Upper lobe of right lung (tissue), 1 donor: ENCODE data around the gene INO80B. TPM values are rescaled to one million over a fixed set of nuclear protein-coding genes. Genes with fewer than 3 reads are reported as not detected.

ENCODE experiments used
- ATAC-seq: fragments of 200-7000 bp; cut with Tn5 transposase; one replicate; pipeline ENCODE4 v1.9.1; 2020; ENCODE audit warnings: mild to moderate bottlenecking, moderate library complexity
- DNase-seq: peaks from one replicate; pipeline ENCODE4 v3.0.0-alpha.2; 2020
- H3K27ac ChIP-seq: fragments of 200-600 bp; one replicate; pipeline ENCODE4 v1.8.0; 2022
- H3K27me3 ChIP-seq: fragments of 200-600 bp; one replicate; pipeline ENCODE4 v1.8.0; 2022; ENCODE audit warnings: mild to moderate bottlenecking
- H3K36me3 ChIP-seq: fragments of 200-600 bp; one replicate; pipeline ENCODE4 v1.8.0; 2022
- H3K4me1 ChIP-seq: fragments of 200-600 bp; one replicate; pipeline ENCODE4 v1.8.0; 2022
- H3K4me3 ChIP-seq: fragments of 200-600 bp; one replicate; pipeline ENCODE4 v1.8.0; 2022; ENCODE audit warnings: mild to moderate bottlenecking
- H3K9me3 ChIP-seq: fragments of 200-600 bp; one replicate; pipeline ENCODE4 v1.8.0; 2022
- intact Hi-C: fragments of 100-400 bp; cut with DNase I; formaldehyde crosslinking; loops from one replicate; pipeline ENCODE4 v1.11.0; 2022
- total RNA-seq: library from RNA; stranded (reverse); fragmentation: NEBNext Ultra II Directional; extraction: Animal tissue kit (Norgen Biotek cat#: 25700); gene quantifications from one replicate; pipeline ENCODE4 v1.2.1, GENCODE V29; 2021
- TF ChIP-seq, protein P1 (sequence below): fragments of 200-600 bp; IDR thresholded peaks from one replicate; pipeline ENCODE4 v1.8.0; 2022; ENCODE audit warnings: antibody characterized with exemption
- donor health status: DM: no; HTN: yes; CAD: no; lungs with severe emphysema.

INO80B gene
- total RNA-seq, 1 donor from 2014 or later: 30.2 TPM

GRCh38 chr2:74448771-74449170 is 6.1 kb upstream of the INO80B start:
- H3K27me3 ChIP-seq: no peaks in the 10 kb centered on the region
- no peak overlapping the region for H3K4me3 ChIP-seq
- no peak for DNase-seq
- no peak overlapping the region for H3K27ac ChIP-seq
- intact Hi-C loops: no loop called here
- ATAC-seq: no peak
- no peaks in the 10 kb centered on the region for H3K4me1 ChIP-seq
- no peaks in the 10 kb centered on the region for H3K36me3 ChIP-seq
- TF ChIP-seq, protein P1, sequence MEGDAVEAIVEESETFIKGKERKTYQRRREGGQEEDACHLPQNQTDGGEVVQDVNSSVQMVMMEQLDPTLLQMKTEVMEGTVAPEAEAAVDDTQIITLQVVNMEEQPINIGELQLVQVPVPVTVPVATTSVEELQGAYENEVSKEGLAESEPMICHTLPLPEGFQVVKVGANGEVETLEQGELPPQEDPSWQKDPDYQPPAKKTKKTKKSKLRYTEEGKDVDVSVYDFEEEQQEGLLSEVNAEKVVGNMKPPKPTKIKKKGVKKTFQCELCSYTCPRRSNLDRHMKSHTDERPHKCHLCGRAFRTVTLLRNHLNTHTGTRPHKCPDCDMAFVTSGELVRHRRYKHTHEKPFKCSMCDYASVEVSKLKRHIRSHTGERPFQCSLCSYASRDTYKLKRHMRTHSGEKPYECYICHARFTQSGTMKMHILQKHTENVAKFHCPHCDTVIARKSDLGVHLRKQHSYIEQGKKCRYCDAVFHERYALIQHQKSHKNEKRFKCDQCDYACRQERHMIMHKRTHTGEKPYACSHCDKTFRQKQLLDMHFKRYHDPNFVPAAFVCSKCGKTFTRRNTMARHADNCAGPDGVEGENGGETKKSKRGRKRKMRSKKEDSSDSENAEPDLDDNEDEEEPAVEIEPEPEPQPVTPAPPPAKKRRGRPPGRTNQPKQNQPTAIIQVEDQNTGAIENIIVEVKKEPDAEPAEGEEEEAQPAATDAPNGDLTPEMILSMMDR: no peak
- H3K9me3 ChIP-seq: no peaks in the 10 kb centered on the region

- TF ChIP-seq, protein P1: no peak
- Histone ChIP-seq H3K9me3 (no peaks in the 10 kb centered on the region), H3K36me3 (no peaks in the 10 kb centered on the region), H3K4me3 (no peak overlapping the region), H3K27me3 (no peaks in the 10 kb centered on the region), H3K4me1 (peaks cover 8% of the 10 kb centered on the region), H3K27ac (no peak overlapping the region)
- intact Hi-C loops: no loop called here
- DNase-seq (no peak), ATAC-seq (no peak)
These were observed 4.2 kb upstream of the INO80B start for GRCh38 chr2:74450570-74451190.

DNA sequence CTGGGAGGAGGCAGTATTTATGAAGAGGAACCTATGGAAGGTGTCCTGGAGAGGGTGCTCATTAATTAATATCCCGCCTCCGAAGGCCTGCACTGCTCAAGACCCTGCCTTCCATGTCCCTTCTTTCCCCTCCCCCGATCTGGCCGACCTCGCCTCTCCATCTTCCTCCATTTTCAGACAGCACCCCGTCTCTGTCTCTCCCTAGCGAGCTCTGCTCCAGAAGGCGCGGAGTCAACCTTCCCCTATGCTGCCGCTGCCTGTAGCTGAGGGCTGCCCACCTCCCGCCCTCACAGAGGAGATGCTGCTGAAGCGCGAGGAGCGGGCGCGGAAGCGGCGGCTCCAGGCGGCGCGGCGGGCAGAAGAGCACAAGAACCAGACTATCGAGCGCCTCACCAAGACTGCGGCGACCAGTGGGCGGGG is 2.3 kb downstream of the INO80B start:
- no peak for DNase-seq
- TF ChIP-seq, protein P1: no peak
- ATAC-seq: no peak
- Histone ChIP-seq H3K27ac (peak overlapping the region; percentile 97), H3K4me3 (peak overlapping the region; percentile 90), H3K36me3 (peaks cover 12% of the 10 kb centered on the region), H3K27me3 (no peaks in the 10 kb centered on the region), H3K4me1 (peaks cover 33% of the 10 kb centered on the region), H3K9me3 (no peaks in the 10 kb centered on the region)
- intact Hi-C loops: no loop called here

- ATAC-seq (peak; percentile 43), DNase-seq (peak; percentile 87)
- TF ChIP-seq, protein P1: no peak
- Histone ChIP-seq H3K4me3 (peak overlapping the region; percentile 90), H3K9me3 (no peaks in the 10 kb centered on the region), H3K27ac (peak overlapping the region; percentile 97), H3K36me3 (peaks cover 17% of the 10 kb centered on the region), H3K27me3 (no peaks in the 10 kb centered on the region), H3K4me1 (peaks cover 33% of the 10 kb centered on the region)
- intact Hi-C loops: no loop called here
These were observed 2.8 kb downstream of the INO80B start for GRCh38 chr2:74457549-74458131.

- H3K4me3 ChIP-seq: peak within 1 kb of the TSS; percentile 90
- ATAC-seq: peak; percentile 94
- H3K4me1 ChIP-seq: peaks cover 33% of the 10 kb centered on the region
- H3K36me3 ChIP-seq: peaks cover 22% of the 10 kb centered on the region
- intact Hi-C loops: no loop called here
- H3K27ac ChIP-seq: peak within 1 kb of the TSS; percentile 97
- no peaks in the 10 kb centered on the region for H3K9me3 ChIP-seq
- DNase-seq: peak; percentile 99
- TF ChIP-seq, protein P1: no peak
- H3K27me3 ChIP-seq: no peaks in the 10 kb centered on the region
These were observed 3.4 kb downstream of the INO80B start, which contains the start of gene WBP1 for GRCh38 chr2:74458132-74458937. TSS of gene WBP1 (plus strand) at chr2:74458438. CDS start at chr2:74458603, 165 bp downstream.
